Thyroid gland (tissue), 4 donors: ENCODE results near the gene KCNJ11. TPM values are rescaled to one million over a fixed set of nuclear protein-coding genes. Genes with fewer than 3 reads are reported as not detected.

Experiments
- DNase-seq, 2 donors: peaks; one replicate each; pipeline ENCODE4 v3.0.0-alpha.2; 2019
- H3K27ac ChIP-seq, 3 donors: fragments of 200-600 bp; sonication (generic); 1 replicate in 2 of 3; 2 replicates in 1 of 3; pipeline ENCODE4 v1.5.1; 2016 to 2019; ENCODE audit warnings: mild to moderate bottlenecking in 1 of 3, moderate library complexity in 1 of 3
- H3K27me3 ChIP-seq: fragments of 200-600 bp; sonication (generic); one replicate; pipeline ENCODE4 v1.5.1; 2019
- H3K36me3 ChIP-seq, 2 donors: fragments of 200-600 bp; sonication (generic); one replicate each; pipeline ENCODE4 v1.5.1; 2016 to 2019
- H3K4me1 ChIP-seq, 2 donors: fragments of 200-600 bp; sonication (generic); one replicate each; pipeline ENCODE4 v1.5.1; 2017 to 2019
- H3K4me3 ChIP-seq, 3 donors: fragments of 200-600 bp; sonication (generic); replicated peaks in 1 of 3; 1 replicate in 2 of 3; 2 replicates in 1 of 3; pipeline ENCODE4 v1.5.1; 2016; ENCODE audit warnings: mild to moderate bottlenecking in 1 of 3
- H3K9me3 ChIP-seq: fragments of 200-600 bp; sonication (generic); one replicate; pipeline ENCODE4 v1.5.1; 2017
- POLR2A ChIP-seq, 2 donors: fragments of 450-650 bp; IDR thresholded peaks; one replicate each; pipeline ENCODE4 v1.6.1; 2017; ENCODE audit warnings: antibody characterized with exemption in 2 of 2, mild to moderate bottlenecking in 2 of 2, moderate library complexity in 1 of 2
- WGBS, 2 donors: methylation state at CpG; one replicate each; pipeline ENCODE4 v1.1.5; 2017; 5-methylcytosine and 5-hydroxymethylcytosine counted together
- intact Hi-C: fragments of 100-400 bp; cut with DNase I; formaldehyde crosslinking; loops from one replicate; pipeline ENCODE4 v1.15.1; 2023
- total RNA-seq, 4 donors: library from RNA; depleted of rRNA; stranded (reverse); fragments of >200 nt; gene quantifications; one replicate each; pipeline ENCODE4 v1.2.3, GENCODE V29; 2016
- TF ChIP-seq, protein P1 (sequence below), 6 experiments: fragments of 200-600 bp in 3 of 6; fragments of 450-650 bp in 3 of 6; sonication (generic) in 3 of 6; IDR thresholded peaks; one replicate each; pipeline ENCODE4 v1.5.1; 2016 to 2019; ENCODE audit warnings: antibody characterized with exemption in 6 of 6, mild to moderate bottlenecking in 2 of 6, inconsistent platforms in 1 of 6, moderate library complexity in 1 of 6

The KCNJ11 gene
- total RNA-seq, 4 donors from 2014 or later, result 7.3 to 18.9 (median 15.9) TPM

DNA sequence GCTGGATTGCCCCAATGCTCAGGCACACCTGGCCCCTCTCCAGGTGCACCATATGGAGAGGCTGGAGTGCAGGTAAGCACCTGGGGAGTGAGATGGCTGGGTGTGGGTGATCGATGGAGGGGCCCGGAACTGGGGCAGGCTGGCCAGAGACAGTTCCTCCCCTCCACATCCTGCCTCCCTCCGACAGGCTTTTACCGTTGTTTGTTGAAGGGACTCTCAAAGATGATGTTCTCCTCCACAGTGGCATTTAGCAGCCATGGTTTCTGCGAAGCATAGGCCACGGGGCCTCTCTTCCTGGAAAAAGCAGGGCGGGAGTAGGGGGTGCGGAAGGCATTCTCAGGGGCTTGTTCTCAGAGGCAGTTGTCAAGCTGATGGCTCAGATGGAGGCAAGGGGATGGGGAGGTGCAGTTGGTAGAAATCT is 25.9 kb upstream of the KCNJ11 start:
- WGBS, 2 donors, result 72 to 81% methylated on average over 7 to 8 of the region's 8 CpGs
- H3K4me3 ChIP-seq, result no peak overlapping the region

DNA sequence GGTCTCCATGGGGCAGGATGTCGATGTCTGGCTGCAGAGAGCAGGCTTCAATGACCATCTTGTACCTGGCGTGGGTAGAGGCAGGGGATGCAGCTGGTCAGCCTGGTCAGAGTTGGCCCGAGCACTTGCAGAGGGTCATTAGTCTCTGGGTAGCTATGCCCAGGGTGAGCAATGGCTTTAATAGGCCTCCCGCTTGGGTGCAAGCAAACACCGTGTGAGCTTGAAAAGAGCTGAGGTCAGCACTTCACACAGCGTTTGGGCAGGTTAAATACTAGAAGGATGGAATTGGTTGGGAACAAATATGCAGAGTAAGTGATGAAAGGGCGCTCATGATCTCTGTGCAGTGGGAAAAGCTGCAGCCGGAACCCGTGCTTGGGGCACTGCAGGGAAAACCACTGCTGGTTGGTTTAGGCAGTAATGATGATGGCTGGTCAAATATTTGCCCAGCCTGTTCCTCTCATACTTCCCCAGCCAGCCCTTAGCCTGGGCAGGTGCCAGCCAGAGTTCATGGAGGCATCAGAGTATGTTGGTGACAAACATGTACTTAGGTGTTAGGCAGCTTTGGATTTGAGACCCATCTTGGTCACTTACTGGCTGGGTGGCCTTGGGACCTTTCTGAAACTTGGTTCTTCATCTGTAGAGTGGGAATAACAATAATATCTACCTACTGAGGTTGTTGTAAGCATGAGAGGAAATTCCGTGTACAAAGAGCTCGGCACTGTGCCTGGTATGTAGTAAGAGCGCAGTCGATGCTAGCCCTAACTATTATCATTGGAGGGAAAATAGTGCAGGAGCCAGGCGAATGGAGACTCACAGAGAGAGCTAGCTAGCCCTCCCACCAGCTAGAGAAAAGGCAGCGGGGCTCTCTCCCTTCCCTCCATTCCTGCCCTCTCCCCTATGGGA is 25.2 kb upstream of the KCNJ11 start:
- DNase-seq, result peak in 1 of 2 donors; percentile 33
- 72 to 79% methylated on average over 14 to 15 of the region's 15 CpGs for WGBS, 2 donors
- intact Hi-C loops, result no loop called here
- Histone ChIP-seq H3K4me3 (no peak overlapping the region), H3K9me3 (no peaks in the 10 kb centered on the region), H3K36me3 (no peaks in the 10 kb centered on the region), H3K27me3 (no peaks in the 10 kb centered on the region), H3K4me1 (peaks cover 10 to 14% of the 10 kb centered on the region in 2 donors), H3K27ac (no peak overlapping the region)
- TF ChIP-seq, protein P1, sequence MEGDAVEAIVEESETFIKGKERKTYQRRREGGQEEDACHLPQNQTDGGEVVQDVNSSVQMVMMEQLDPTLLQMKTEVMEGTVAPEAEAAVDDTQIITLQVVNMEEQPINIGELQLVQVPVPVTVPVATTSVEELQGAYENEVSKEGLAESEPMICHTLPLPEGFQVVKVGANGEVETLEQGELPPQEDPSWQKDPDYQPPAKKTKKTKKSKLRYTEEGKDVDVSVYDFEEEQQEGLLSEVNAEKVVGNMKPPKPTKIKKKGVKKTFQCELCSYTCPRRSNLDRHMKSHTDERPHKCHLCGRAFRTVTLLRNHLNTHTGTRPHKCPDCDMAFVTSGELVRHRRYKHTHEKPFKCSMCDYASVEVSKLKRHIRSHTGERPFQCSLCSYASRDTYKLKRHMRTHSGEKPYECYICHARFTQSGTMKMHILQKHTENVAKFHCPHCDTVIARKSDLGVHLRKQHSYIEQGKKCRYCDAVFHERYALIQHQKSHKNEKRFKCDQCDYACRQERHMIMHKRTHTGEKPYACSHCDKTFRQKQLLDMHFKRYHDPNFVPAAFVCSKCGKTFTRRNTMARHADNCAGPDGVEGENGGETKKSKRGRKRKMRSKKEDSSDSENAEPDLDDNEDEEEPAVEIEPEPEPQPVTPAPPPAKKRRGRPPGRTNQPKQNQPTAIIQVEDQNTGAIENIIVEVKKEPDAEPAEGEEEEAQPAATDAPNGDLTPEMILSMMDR (IDR thresholded peaks at IDR 0.05), result no peak
- no peak for TF ChIP-seq POLR2A (IDR thresholded peaks at IDR 0.05)

More for the DNA sequence above, 25.9 kb upstream of the KCNJ11 start:
- Histone ChIP-seq H3K27me3 (no peaks in the 10 kb centered on the region), H3K27ac (no peak overlapping the region), H3K9me3 (no peaks in the 10 kb centered on the region), H3K4me1 (peaks cover 9 to 12% of the 10 kb centered on the region in 2 donors), H3K36me3 (no peaks in the 10 kb centered on the region)
- TF ChIP-seq POLR2A (IDR thresholded peaks at IDR 0.05), result no peak
- TF ChIP-seq, protein P1 (IDR thresholded peaks at IDR 0.05), result no peak
- DNase-seq, result no peak
- intact Hi-C loops, result no loop called here

DNA sequence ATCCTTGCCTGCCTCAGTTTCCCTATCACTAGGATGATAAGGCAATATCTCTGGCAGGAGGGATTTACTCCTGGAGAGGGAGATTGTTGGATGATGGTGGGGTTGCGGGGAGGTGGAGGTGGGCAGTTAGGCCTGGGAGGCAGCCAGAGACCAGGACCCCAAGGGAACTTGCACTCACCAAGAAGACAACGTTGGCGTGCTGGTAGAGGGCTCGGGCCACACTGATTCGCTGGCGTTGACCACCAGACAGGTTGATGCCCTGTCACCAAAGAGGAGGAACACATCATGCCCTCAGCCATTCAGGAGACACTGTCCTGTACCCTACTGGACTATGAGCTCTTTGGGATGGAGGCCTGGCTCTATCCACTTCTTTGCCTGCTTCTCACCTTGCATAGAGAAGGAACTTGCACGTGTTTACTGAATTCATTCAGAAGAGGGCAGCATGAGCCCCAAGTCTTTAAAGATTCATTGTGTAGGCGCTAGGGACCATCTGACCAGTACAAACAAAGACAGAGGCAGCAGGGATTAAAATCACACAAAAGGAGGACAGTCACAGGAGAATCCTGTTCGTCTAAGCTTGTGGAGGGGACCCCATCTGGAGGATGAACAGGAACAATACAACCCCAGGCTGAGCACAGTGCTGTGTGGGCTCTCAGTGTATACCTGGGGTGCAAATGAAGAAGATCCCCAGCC is 24.2 kb upstream of the KCNJ11 start:
- H3K27me3 ChIP-seq, result no peaks in the 10 kb centered on the region
- peaks cover 18 to 24% of the 10 kb centered on the region in 2 donors for H3K4me1 ChIP-seq
- no peaks in the 10 kb centered on the region for H3K36me3 ChIP-seq
- DNase-seq, result no peak
- intact Hi-C loops, result no loop called here
- H3K4me3 ChIP-seq, result no peak overlapping the region
- TF ChIP-seq POLR2A (IDR thresholded peaks at IDR 0.05), result no peak
- TF ChIP-seq, protein P1 (IDR thresholded peaks at IDR 0.05), result no peak
- WGBS, 2 donors, result 79 to 80% methylated on average over 8 to 9 of the region's 9 CpGs
- no peaks in the 10 kb centered on the region for H3K9me3 ChIP-seq
- no peak overlapping the region for H3K27ac ChIP-seq

DNA sequence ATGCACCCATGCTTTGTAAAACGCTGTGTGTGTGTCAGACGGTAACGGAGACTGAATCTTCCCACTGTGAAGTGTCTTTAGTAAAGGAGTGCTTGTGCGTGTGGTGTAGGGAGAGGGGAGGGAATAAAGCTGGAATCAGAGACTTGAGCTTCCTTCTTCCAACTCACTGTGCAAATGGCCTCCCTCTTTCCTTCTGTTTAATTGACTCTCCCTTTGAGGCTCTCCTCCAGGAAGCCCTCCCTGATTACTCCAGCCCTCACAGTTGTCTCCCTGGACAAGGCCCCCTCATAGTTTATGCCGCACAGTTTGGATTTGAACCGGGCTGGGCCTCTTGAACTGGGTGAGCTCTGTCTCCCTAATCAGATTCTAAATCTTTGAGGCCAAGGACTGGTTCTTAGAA is 23.0 kb upstream of the KCNJ11 start:
- Histone ChIP-seq H3K9me3 (no peaks in the 10 kb centered on the region), H3K4me3 (no peak overlapping the region), H3K27me3 (no peaks in the 10 kb centered on the region), H3K4me1 (peaks cover 30 to 36% of the 10 kb centered on the region in 2 donors), H3K27ac (no peak overlapping the region), H3K36me3 (no peaks in the 10 kb centered on the region)
- WGBS, 2 donors, result 82 to 83% methylated on average over 6 of the region's 6 CpGs
- TF ChIP-seq POLR2A (IDR thresholded peaks at IDR 0.05), result no peak
- TF ChIP-seq, protein P1 (IDR thresholded peaks at IDR 0.05), result no peak
- intact Hi-C loops, result no loop called here
- DNase-seq, result no peak
